BE2C (cell line): ENCODE results near the gene KIFC1.

ENCODE experiments used
- DNase-seq: peaks from one replicate; pipeline ENCODE4 v3.0.0-alpha.2; 2020
- H3K27me3 ChIP-seq: fragments of 250-450 bp; sonication (Bioruptor Pico); 2 replicates; pipeline ENCODE4 v1.5.1; 2020; ENCODE audit warnings: mild to moderate bottlenecking
- H3K36me3 ChIP-seq: fragments of 250-450 bp; sonication (Bioruptor Pico); 2 replicates; pipeline ENCODE4 v1.5.1; 2020; ENCODE audit warnings: mild to moderate bottlenecking
- H3K4me1 ChIP-seq: fragments of 250-450 bp; sonication (Bioruptor Pico); 2 replicates; pipeline ENCODE4 v1.5.1; 2020
- H3K4me3 ChIP-seq: 2 replicates; pipeline ENCODE4 v1.5.1; 2011; ENCODE audit warnings: low read depth, low read length
- H3K9me3 ChIP-seq: fragments of 250-450 bp; sonication (Bioruptor Pico); 2 replicates; pipeline ENCODE4 v1.5.1; 2020
- CTCF ChIP-seq: IDR thresholded peaks from 2 replicates; pipeline ENCODE4 v1.5.1; 2012; ENCODE audit warnings: mild to moderate bottlenecking, low read depth, low read length

KIFC1 gene

DNA sequence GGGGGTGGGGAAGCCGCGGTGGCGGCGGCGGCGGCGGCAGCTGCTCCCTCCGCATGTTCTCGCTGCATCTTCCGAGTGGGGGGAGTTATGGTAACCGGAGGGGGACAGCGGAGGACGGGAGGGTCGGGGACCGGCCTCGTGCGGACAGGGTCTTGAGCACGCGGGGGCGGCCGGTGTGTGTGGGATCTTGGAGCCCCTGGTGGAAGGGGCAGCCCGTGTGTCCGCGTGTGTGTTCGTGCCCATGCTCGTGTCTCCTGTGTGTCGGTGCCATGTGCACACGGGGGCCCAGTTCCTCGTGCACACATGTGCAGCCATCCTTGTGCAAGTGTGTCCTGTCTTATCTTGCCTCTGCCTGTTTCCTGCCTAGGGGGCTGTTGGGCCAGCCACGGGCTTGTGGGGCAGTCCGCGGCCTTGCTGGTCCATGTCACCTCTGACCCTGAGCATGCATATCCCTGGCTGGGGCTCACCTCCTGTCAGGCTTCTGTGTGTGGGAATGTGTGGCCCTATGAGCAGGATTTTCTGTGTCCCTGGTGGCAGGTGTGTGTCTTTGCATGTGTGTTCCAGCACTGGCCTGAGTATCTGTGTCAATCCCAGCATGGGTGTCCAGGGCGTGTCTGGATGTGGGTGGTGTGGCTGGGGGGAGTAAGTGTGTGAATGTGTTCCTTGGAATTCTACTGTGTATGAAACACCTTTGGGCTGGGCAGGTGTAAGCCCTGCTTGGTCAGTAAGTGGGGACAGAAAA lies 36.8 kb downstream of the KIFC1 start:
- Histone ChIP-seq H3K27me3 (no peaks in the 10 kb centered on the region), H3K9me3 (no peaks in the 10 kb centered on the region), H3K36me3 (no peaks in the 10 kb centered on the region), H3K4me3 (peak overlapping the region; percentile 60), H3K4me1 (peaks cover 6% of the 10 kb centered on the region; the same call in 1 of the 2 replicates)
- TF ChIP-seq CTCF = peak; percentile 60
- DNase-seq = peak; percentile 54

DNA sequence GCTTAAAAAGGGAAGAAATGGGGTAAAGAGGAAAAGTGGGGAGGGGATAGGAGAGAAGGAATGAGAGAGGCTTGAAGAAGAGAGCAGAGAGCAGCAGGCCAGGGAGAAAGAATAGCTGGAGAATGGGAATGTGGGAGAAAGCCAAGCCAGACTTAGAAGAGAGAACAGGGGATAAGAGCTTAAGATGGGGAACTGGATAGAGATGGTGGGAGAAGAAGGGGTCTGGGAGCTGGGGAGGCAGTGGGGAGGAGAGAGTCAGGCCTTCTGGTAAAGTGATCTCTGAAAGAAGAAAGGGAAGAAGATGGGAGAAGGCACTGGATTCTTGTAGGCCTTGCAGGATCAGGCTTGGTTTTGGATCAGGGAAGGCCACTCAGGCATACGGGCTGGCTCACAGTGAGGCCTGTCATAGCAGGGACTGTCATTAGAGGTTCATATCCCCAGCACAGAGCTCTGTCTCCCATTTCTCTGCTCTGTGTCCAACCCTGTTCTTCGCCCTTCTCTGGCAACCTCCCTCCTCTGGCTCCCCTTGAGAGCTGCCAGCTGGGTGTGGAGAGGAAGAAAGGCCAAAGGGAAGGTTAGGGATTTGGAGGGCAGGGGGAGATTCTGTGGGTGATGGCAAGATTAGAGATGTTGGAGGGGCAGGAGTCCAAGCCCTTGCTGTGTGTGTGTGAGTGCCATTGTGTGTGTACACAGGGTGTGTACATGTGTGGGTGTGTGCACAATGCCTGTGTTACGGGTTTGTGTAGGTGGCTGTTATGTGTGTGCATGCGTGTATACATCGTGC lies 37.5 kb downstream of the KIFC1 start:
- Histone ChIP-seq H3K27me3 (no peaks in the 10 kb centered on the region), H3K4me1 (peaks cover 6% of the 10 kb centered on the region; the same call in 1 of the 2 replicates), H3K9me3 (no peaks in the 10 kb centered on the region), H3K36me3 (no peaks in the 10 kb centered on the region), H3K4me3 (no peak overlapping the region)
- TF ChIP-seq CTCF = no peak
- no peak for DNase-seq

DNA sequence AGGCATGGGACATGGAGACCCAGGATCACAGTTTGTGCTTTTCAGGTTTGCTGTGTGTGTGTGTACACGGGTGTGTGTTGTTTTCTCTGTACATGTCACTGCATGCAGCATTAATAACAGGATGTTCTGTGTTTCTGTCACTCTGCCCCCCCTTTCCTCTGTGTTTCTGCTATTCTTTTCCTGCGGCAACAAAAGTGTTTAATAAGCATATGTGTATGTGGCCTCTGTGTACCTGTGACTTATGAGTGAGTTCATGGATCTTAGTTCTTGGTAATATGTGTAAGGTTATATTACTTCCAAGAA lies 38.1 kb downstream of the KIFC1 start:
- H3K9me3 ChIP-seq = no peaks in the 10 kb centered on the region
- DNase-seq = no peak
- H3K36me3 ChIP-seq = no peaks in the 10 kb centered on the region
- H3K4me3 ChIP-seq = no peak overlapping the region
- TF ChIP-seq CTCF = no peak
- H3K27me3 ChIP-seq = no peaks in the 10 kb centered on the region
- peaks cover 6% of the 10 kb centered on the region; the same call in 1 of the 2 replicates for H3K4me1 ChIP-seq

GRCh38 chr6:33430334-33430733 lies 38.7 kb downstream of the KIFC1 start:
- Histone ChIP-seq H3K36me3 (peaks cover under 1% of the 10 kb centered on the region; the same call in 1 of the 2 replicates), H3K4me3 (no peak overlapping the region), H3K9me3 (no peaks in the 10 kb centered on the region), H3K4me1 (peaks cover 6% of the 10 kb centered on the region; the same call in 1 of the 2 replicates), H3K27me3 (no peaks in the 10 kb centered on the region)
- no peak for DNase-seq
- TF ChIP-seq CTCF = no peak

GRCh38 chr6:33430991-33431879 lies 39.6 kb downstream of the KIFC1 start:
- peak overlapping the region; percentile 47 for H3K4me3 ChIP-seq
- H3K36me3 ChIP-seq = peaks cover 5% of the 10 kb centered on the region; the same call in 1 of the 2 replicates
- peak; percentile 81 for DNase-seq
- H3K4me1 ChIP-seq = peaks cover 6% of the 10 kb centered on the region; the same call in 1 of the 2 replicates
- TF ChIP-seq CTCF = no peak
- no peaks in the 10 kb centered on the region for H3K27me3 ChIP-seq
- H3K9me3 ChIP-seq = no peaks in the 10 kb centered on the region
